K562 (cell line): ENCODE data around the gene PAEP. TPM values are rescaled to one million over a fixed set of nuclear protein-coding genes. Genes with fewer than 3 reads are reported as not detected.

Experiments used
- ATAC-seq: fragments of 200-7000 bp; cut with Tn5 transposase; 3 replicates; pipeline ENCODE4 v1.9.1; 2020; ENCODE audit warnings: moderate library complexity
- BruUV-seq: library from RNA; stranded (reverse); fragments of 400-500 nt; replicated peaks from 2 replicates; lab custom pipeline; 2021; lab: Mats Ljungman, UMichigan
- CTCF ChIA-PET: fragments of 300-600 bp; formaldehyde crosslinking; extraction: SDS; loops from one replicate; lab custom pipeline; 2021; ENCODE audit warnings: low intra/inter-chr PET ratio; lab: Yijun Ruan, JAX
- POLR2A ChIA-PET: fragments of 300-600, 350-650 bp; sonication (Branson Sonifier 250); formaldehyde crosslinking; extraction: SDS; loops from one replicate; lab custom pipeline; 2021; ENCODE audit warnings: antibody characterized with exemption, inconsistent platforms; lab: Yijun Ruan, JAX
- DNase-seq, 4 experiments: peaks; one replicate each; pipeline versions ENCODE4 v3.0.0 to v3.0.0-alpha.2; 2011 to 2018; ENCODE audit warnings: low spot score in 3 of 4, mixed read lengths in 3 of 4; ENCODE audit errors: extremely low read depth in 1 of 4
- FAIRE-seq: peaks from 2 replicates; lab custom pipeline; 2011; peaks lifted over from hg19 to GRCh38; lab: Jason Lieb, UNC
- H2AFZ ChIP-seq: 2 replicates; pipeline ENCODE4 v1.6.0; 2011; ENCODE audit warnings: low read depth, low read length, control low read depth, inconsistent platforms
- H3K27ac ChIP-seq: fragments of 200-600 bp; 3 replicates; pipeline ENCODE4 v1.8.0; 2011; ENCODE audit warnings: low read depth, mild to moderate bottlenecking, control low read depth, inconsistent platforms, low read length, moderate library complexity, mixed read lengths; ENCODE audit errors: extremely low read depth
- H3K27me3 ChIP-seq, 2 experiments: fragments of 300-600 bp in 1 of 2; 2 replicates in 1 of 2; 3 replicates in 1 of 2; pipeline versions ENCODE4 v1.6.0 to v1.8.0; 2011; ENCODE audit warnings: inconsistent platforms in 2 of 2, low read length in 2 of 2, mild to moderate bottlenecking in 1 of 2, mixed read lengths in 1 of 2, moderate library complexity in 1 of 2; ENCODE audit not compliant: control insufficient read depth in 2 of 2, insufficient read depth in 2 of 2
- H3K36me3 ChIP-seq: fragments of 300-600 bp; 3 replicates; pipeline ENCODE4 v1.8.0; 2011; ENCODE audit warnings: mild to moderate bottlenecking, low read length, inconsistent platforms; ENCODE audit not compliant: control insufficient read depth, insufficient read depth
- H3K4me1 ChIP-seq, 2 experiments: fragments of 200-600 bp in 1 of 2; replicated peaks in 1 of 2; 2 replicates in 1 of 2; 3 replicates in 1 of 2; pipeline versions ENCODE4 v1.5.1 to v1.8.0; 2011; ENCODE audit warnings: inconsistent platforms in 2 of 2, low read length in 2 of 2, mild to moderate bottlenecking in 1 of 2, mixed read lengths in 1 of 2, moderate library complexity in 1 of 2; ENCODE audit not compliant: control insufficient read depth in 2 of 2, insufficient read depth in 2 of 2
- H3K4me2 ChIP-seq: 2 replicates; pipeline ENCODE4 v1.6.1; 2011; ENCODE audit warnings: low read length, control low read depth, inconsistent platforms, mixed read lengths; ENCODE audit not compliant: insufficient read depth
- H3K4me3 ChIP-seq: fragments of 200-600 bp; sonication (generic), shearing (Covaris generic); 2 replicates; pipeline ENCODE4 v1.5.1; 2016; ENCODE audit warnings: control low read depth, inconsistent platforms
- H3K79me2 ChIP-seq: fragments of 200-600 bp; 3 replicates; pipeline ENCODE4 v1.8.0; 2011; ENCODE audit warnings: low read length, inconsistent platforms; ENCODE audit not compliant: control insufficient read depth, insufficient read depth
- H3K9ac ChIP-seq, 2 experiments: 2 replicates each; pipeline versions ENCODE4 v1.6.0 to v1.6.1; 2011; ENCODE audit warnings: low read depth in 2 of 2, low read length in 2 of 2, control low read depth in 1 of 2, inconsistent platforms in 1 of 2, mild to moderate bottlenecking in 1 of 2, mixed read lengths in 1 of 2; ENCODE audit not compliant: insufficient read depth in 1 of 2
- H3K9me1 ChIP-seq: one replicate; pipeline ENCODE4 v1.6.0; 2011; ENCODE audit warnings: inconsistent platforms, mild to moderate bottlenecking, low read length, moderate library complexity; ENCODE audit not compliant: control insufficient read depth, insufficient read depth
- H3K9me3 ChIP-seq: replicated peaks from 2 replicates; pipeline ENCODE4 v1.5.1; 2011; ENCODE audit warnings: low read depth, low read length, inconsistent platforms; ENCODE audit not compliant: control insufficient read depth, insufficient read depth
- H4K20me1 ChIP-seq: replicated peaks from 2 replicates; pipeline ENCODE4 v1.6.1; 2011; ENCODE audit warnings: low read length, inconsistent platforms, mixed read lengths; ENCODE audit not compliant: control insufficient read depth, insufficient read depth
- ARID4B ChIP-seq: sonication (generic); formaldehyde crosslinking; IDR thresholded peaks from 2 replicates; pipeline ENCODE4 v1.8.0; 2022; ENCODE audit warnings: mild to moderate bottlenecking, missing genetic modification reagents
- ETS1 ChIP-seq: conservative IDR thresholded peaks from 2 replicates; pipeline ENCODE4 v1.6.1; 2011; ENCODE audit warnings: low read depth, mild to moderate bottlenecking, low read length; ENCODE audit not compliant: control insufficient read depth
- HDAC6 ChIP-seq: IDR thresholded peaks from 2 replicates; pipeline ENCODE4 v1.6.1; 2012; ENCODE audit warnings: low read depth, mild to moderate bottlenecking, control low read depth, inconsistent platforms, low read length, moderate library complexity
- ILF3 ChIP-seq: fragments of 450-650 bp; IDR thresholded peaks from 2 replicates; pipeline ENCODE4 v1.6.1; 2018; ENCODE audit warnings: antibody characterized with exemption, mild to moderate bottlenecking, moderate library complexity, borderline replicate concordance
- ILK ChIP-seq: fragments of 450-650 bp; IDR thresholded peaks from 2 replicates; pipeline ENCODE4 v1.6.1; 2016; ENCODE audit warnings: missing genetic modification characterization, low read depth, mild to moderate bottlenecking, missing compliant biosample characterization, moderate library complexity, borderline replicate concordance
- KAT2B ChIP-seq: IDR thresholded peaks from one replicate; pipeline ENCODE4 v1.6.1; 2012; ENCODE audit warnings: low read depth, mild to moderate bottlenecking, control low read depth, inconsistent platforms, low read length, moderate library complexity
- MCM2 ChIP-seq: fragments of 450-650 bp; IDR thresholded peaks from 2 replicates; pipeline ENCODE4 v1.6.1; 2017; ENCODE audit warnings: low read depth, mild to moderate bottlenecking
- NCOR1 ChIP-seq: fragments of 450-650 bp; IDR thresholded peaks from 2 replicates; pipeline ENCODE4 v1.6.1; 2016; ENCODE audit warnings: mild to moderate bottlenecking, moderate library complexity
- OTX1 ChIP-seq: fragments of 450-650 bp; formaldehyde crosslinking; IDR thresholded peaks from 2 replicates; pipeline ENCODE4 v1.4.0; 2022; ENCODE audit warnings: mild to moderate bottlenecking
- VEZF1 ChIP-seq: fragments of 200-800 bp; sonication (Bioruptor generic); IDR thresholded peaks from 2 replicates; pipeline ENCODE4 v1.6.1; 2017; ENCODE audit warnings: missing genetic modification characterization, missing compliant biosample characterization
- ZC3H8 ChIP-seq: fragments of 450-650 bp; IDR thresholded peaks from 2 replicates; pipeline ENCODE4 v1.6.1; 2017
- ZNF134 ChIP-seq: fragments of 250-450 bp; sonication (Bioruptor Pico); conservative IDR thresholded peaks from 2 replicates; pipeline ENCODE4 v1.4.0; 2020
- ZNF79 ChIP-seq: fragments of 250-450 bp; sonication (Bioruptor Pico); IDR thresholded peaks from 2 replicates; pipeline ENCODE4 v1.4.0; 2020; ENCODE audit warnings: low read depth, mild to moderate bottlenecking, moderate library complexity
- WGBS: fragments of 100-300 bp; shearing (Covaris generic); methylation state at CpG from one replicate; pipeline ENCODE4 v1.1.6; 2016; ENCODE audit warnings: low coverage, mixed read lengths; ENCODE audit not compliant: insufficient coverage; ENCODE audit errors: missing lambda C conversion rate; 5-methylcytosine and 5-hydroxymethylcytosine counted together
- in situ Hi-C: fragments of 300-500 bp; cut with MboI; formaldehyde crosslinking; loops from 4 replicates; pipeline ENCODE4 v1.15.0; 2018; ENCODE audit warnings: inconsistent platforms, mixed read lengths
- intact Hi-C: fragments of 100-400 bp; cut with micrococcal nuclease; formaldehyde crosslinking; loops from 2 replicates; pipeline ENCODE4 v1.14.2; 2022
- polyA plus RNA-seq, 8 experiments: library from polyadenylated mRNA; depleted of rRNA in 4 of 8; stranded (reverse) in 5 of 8; unstranded in 3 of 8; fragments of >200 nt; fragmentation: Nextera tagmentation in 2 of 8; fragmentation: Illumina TruSeq in 1 of 8; extraction: Ambion mirVana in 2 of 8; extraction: Trizol in 1 of 8; gene quantifications; 2 replicates each; pipeline versions ENCODE4 v1.2.1 to v1.2.3, GENCODE V29; 2011 to 2014; ENCODE audit warnings: inconsistent platforms in 1 of 8, missing spikeins in 1 of 8
- total RNA-seq, 7 experiments: library from RNA; depleted of rRNA in 6 of 7; stranded (reverse); fragments of >200 nt in 6 of 7; fragmentation: Illumina TruSeq in 2 of 7; extraction: Trizol in 2 of 7; gene quantifications; 2 replicates each; pipeline versions ENCODE4 v1.2.1 to v1.2.3, GENCODE V29; 2011 to 2021; ENCODE audit warnings: low replicate concordance in 1 of 7
- TF ChIP-seq, protein P1 (sequence below): fragments of 450-650 bp; IDR thresholded peaks from 2 replicates; pipeline ENCODE4 v1.6.1; 2017; ENCODE audit warnings: mild to moderate bottlenecking, moderate library complexity

PAEP gene
- total and polyA plus RNA-seq, 9 of the 15 experiments (the other 6 are each of a cell fraction or from before 2014, with no cell fraction given): 0.22 to 4.5 (median 0.58) TPM

GRCh38 chr9:135609366-135609955 lies 47.9 kb downstream of the PAEP start:
- Histone ChIP-seq H3K79me2 (no peaks in the 10 kb centered on the region), H3K27ac (no peak overlapping the region), H3K9me1 (no peaks in the 10 kb centered on the region), H3K9me3 (no peaks in the 10 kb centered on the region), H2AFZ (no peak overlapping the region), H3K36me3 (no peaks in the 10 kb centered on the region), H4K20me1 (0 out of 2 replicates have a peak, but pooled peaks cover 4% of the 10 kb centered on the region), H3K9ac (no peak overlapping the region), H3K27me3 (peaks cover 5 to 56% of the 10 kb centered on the region in 2 experiments; a peak in 3 of 5 replicates), H3K4me3 (no peak overlapping the region), H3K4me2 (no peak overlapping the region), H3K4me1 (peaks cover 0 to 17% of the 10 kb centered on the region in 2 experiments; a peak in 2 of 5 replicates)
- intact Hi-C loops: loop anchor here (10.0 kb wide), 1 partner anchor 75 kb away; no protein-coding TSS in a partner anchor
- FAIRE-seq: no peak
- in situ Hi-C loops: no loop called here
- no peak for ATAC-seq
- BruUV-seq: no TSS peak
- peak in 1 of 4 experiments; percentile 2 for DNase-seq
- CTCF ChIA-PET: no interaction called here
- POLR2A ChIA-PET: interaction anchor here (0.6 kb wide), 1 partner anchor 623 kb away, joined by 3 read pairs; no protein-coding TSS in a partner anchor
- WGBS: 5% methylated on average over 17 of the region's 17 CpGs
- TF ChIP-seq ETS1: no peak
- no peak for TF ChIP-seq NCOR1
- no peak for TF ChIP-seq ILF3
- TF ChIP-seq OTX1: no peak
- TF ChIP-seq ARID4B (CRISPR knock-in tag): no peak
- no peak for TF ChIP-seq MCM2
- no peak for TF ChIP-seq ZNF79
- TF ChIP-seq ILK (tag): no peak
- TF ChIP-seq VEZF1 (CRISPR knock-in tag): no peak
- no peak for TF ChIP-seq ZC3H8
- TF ChIP-seq, protein P1, sequence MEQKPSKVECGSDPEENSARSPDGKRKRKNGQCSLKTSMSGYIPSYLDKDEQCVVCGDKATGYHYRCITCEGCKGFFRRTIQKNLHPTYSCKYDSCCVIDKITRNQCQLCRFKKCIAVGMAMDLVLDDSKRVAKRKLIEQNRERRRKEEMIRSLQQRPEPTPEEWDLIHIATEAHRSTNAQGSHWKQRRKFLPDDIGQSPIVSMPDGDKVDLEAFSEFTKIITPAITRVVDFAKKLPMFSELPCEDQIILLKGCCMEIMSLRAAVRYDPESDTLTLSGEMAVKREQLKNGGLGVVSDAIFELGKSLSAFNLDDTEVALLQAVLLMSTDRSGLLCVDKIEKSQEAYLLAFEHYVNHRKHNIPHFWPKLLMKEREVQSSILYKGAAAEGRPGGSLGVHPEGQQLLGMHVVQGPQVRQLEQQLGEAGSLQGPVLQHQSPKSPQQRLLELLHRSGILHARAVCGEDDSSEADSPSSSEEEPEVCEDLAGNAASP: no peak
- TF ChIP-seq KAT2B: no peak
- no peak for TF ChIP-seq HDAC6
- no peak for TF ChIP-seq ZNF134 (CRISPR knock-in tag)
